22Rv1 (cell line): ENCODE measurements around the gene BNIP5.

Experiments
- ZFX ChIP-seq: fragments of 450-650 bp; IDR thresholded peaks from 2 replicates; pipeline ENCODE4 v1.6.1; 2017; ENCODE audit warnings: antibody characterized with exemption, borderline replicate concordance
- TF ChIP-seq, protein P1 (sequence below): fragments of 450-650 bp; IDR thresholded peaks from 2 replicates; pipeline ENCODE4 v1.5.1; 2017; ENCODE audit warnings: mild to moderate bottlenecking

DNA sequence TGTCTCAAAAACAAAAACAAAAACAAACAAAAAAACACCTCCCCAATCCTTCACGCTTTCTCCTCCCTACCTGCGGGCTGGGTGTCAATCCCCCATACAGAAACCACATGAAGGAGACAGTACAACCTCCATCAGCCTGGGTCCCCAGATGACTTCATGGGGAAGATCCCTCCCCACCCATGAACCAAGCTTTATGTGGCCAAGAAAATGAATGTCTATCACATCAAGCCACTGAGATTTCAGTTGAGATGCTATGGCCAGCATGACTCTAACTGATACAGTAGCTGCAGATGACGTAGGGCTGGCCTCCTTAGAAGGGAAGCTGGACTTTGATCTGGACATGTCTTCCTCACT is 21.2 kb upstream of the BNIP5 start:
- TF ChIP-seq, protein P1, sequence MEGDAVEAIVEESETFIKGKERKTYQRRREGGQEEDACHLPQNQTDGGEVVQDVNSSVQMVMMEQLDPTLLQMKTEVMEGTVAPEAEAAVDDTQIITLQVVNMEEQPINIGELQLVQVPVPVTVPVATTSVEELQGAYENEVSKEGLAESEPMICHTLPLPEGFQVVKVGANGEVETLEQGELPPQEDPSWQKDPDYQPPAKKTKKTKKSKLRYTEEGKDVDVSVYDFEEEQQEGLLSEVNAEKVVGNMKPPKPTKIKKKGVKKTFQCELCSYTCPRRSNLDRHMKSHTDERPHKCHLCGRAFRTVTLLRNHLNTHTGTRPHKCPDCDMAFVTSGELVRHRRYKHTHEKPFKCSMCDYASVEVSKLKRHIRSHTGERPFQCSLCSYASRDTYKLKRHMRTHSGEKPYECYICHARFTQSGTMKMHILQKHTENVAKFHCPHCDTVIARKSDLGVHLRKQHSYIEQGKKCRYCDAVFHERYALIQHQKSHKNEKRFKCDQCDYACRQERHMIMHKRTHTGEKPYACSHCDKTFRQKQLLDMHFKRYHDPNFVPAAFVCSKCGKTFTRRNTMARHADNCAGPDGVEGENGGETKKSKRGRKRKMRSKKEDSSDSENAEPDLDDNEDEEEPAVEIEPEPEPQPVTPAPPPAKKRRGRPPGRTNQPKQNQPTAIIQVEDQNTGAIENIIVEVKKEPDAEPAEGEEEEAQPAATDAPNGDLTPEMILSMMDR: no peak
- no peak for TF ChIP-seq ZFX
